ENCODE data around the gene RBMS3. TPM values are rescaled to one million over a fixed set of nuclear protein-coding genes. Genes with fewer than 3 reads are reported as not detected.

Gene RBMS3
- total and polyA plus RNA-seq, 2 of the 13 experiments (the other 11 are each of a cell fraction or from before 2014, with no cell fraction given): not detected

DNA sequence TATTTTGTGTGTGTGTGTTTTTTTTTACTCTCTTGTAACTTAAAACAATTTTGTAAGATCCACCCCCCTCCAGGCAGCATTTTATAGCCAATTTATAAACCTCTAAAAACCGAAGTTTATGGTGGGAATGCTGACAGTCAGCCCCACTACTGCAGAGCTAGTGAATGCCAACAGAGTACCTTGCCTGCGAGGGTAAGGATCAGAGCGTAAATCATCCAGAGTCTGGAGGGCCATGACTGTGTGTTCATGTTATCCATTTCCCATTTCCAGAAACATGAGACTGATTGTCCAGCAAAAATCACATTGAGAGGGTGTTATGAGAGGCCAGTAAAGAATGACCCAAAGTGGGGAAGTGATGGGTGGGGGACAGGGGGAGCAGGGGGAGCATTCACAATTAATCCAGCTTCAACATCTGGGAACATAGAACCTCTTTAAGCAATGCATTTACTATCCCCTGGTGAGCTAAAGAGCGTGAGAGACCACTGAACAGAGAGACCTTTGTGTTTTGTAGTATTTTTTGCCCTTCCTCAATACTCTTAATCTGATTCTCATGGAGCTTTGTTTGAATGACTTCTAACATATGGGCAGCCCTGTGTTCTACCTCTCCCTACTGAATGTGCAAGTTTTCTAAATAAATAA lies 464.5 kb downstream of the RBMS3 start (continued):
- TF ChIP-seq, protein P1, sequence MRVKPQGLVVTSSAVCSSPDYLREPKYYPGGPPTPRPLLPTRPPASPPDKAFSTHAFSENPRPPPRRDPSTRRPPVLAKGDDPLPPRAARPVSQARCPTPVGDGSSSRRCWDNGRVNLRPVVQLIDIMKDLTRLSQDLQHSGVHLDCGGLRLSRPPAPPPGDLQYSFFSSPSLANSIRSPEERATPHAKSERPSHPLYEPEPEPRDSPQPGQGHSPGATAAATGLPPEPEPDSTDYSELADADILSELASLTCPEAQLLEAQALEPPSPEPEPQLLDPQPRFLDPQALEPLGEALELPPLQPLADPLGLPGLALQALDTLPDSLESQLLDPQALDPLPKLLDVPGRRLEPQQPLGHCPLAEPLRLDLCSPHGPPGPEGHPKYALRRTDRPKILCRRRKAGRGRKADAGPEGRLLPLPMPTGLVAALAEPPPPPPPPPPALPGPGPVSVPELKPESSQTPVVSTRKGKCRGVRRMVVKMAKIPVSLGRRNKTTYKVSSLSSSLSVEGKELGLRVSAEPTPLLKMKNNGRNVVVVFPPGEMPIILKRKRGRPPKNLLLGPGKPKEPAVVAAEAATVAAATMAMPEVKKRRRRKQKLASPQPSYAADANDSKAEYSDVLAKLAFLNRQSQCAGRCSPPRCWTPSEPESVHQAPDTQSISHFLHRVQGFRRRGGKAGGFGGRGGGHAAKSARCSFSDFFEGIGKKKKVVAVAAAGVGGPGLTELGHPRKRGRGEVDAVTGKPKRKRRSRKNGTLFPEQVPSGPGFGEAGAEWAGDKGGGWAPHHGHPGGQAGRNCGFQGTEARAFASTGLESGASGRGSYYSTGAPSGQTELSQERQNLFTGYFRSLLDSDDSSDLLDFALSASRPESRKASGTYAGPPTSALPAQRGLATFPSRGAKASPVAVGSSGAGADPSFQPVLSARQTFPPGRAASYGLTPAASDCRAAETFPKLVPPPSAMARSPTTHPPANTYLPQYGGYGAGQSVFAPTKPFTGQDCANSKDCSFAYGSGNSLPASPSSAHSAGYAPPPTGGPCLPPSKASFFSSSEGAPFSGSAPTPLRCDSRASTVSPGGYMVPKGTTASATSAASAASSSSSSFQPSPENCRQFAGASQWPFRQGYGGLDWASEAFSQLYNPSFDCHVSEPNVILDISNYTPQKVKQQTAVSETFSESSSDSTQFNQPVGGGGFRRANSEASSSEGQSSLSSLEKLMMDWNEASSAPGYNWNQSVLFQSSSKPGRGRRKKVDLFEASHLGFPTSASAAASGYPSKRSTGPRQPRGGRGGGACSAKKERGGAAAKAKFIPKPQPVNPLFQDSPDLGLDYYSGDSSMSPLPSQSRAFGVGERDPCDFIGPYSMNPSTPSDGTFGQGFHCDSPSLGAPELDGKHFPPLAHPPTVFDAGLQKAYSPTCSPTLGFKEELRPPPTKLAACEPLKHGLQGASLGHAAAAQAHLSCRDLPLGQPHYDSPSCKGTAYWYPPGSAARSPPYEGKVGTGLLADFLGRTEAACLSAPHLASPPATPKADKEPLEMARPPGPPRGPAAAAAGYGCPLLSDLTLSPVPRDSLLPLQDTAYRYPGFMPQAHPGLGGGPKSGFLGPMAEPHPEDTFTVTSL (CRISPR knock-in tag; IDR thresholded peaks at IDR 0.05; ENCODE audit: borderline replicate concordance): no peak
- TF ChIP-seq ZNF569 (CRISPR knock-in tag; IDR thresholded peaks at IDR 0.05; ENCODE audit: borderline replicate concordance): no peak

DNA sequence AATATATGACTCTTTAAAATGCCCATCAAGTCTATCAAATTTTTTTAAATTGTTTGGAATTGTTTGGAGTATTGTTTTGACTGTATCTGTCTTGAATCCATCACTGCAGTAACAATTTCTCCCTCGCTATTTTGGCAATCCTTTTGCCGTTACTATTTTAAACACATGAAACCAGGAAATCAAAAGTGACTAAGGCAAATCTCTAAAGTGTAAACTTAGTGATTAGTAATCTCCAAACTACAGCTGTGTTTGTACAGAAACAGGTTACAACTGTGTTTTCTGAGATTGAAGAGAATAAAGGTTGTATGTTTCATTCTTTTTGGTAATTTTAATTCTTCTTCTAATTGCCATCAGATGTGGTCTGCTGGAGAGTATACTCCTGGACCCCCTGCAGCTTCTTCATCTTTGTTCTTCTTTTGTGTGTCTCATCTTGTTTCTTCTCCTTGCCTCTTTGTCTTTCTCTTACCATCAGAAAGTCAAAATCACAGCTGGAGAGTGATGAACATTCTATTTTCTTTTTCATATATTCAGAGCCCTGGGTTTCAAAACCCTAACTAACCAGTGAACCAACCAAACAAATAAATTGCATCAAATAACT lies 465.4 kb downstream of the RBMS3 start:
- Histone ChIP-seq H3K27me3 (ENCODE audit: control insufficient read depth in 1 of 2, insufficient read depth in 2 of 2, low read length in 2 of 2) (no peaks in the 10 kb centered on the region), H3K4me2 (ENCODE audit: low read depth, low read length) (no peak overlapping the region), H3K4me1 (ENCODE audit: insufficient read depth, low read length) (no peaks in the 10 kb centered on the region), H3K36me3 (replicated peaks in 1 of 2; ENCODE audit: control insufficient read depth in 1 of 2, insufficient read depth in 2 of 2, low read length in 2 of 2) (no peaks in the 10 kb centered on the region), H2AFZ (ENCODE audit: low read length) (no peak overlapping the region), H3K9ac (ENCODE audit: insufficient read depth, low read depth, low read length) (no peak overlapping the region), H3K79me2 (ENCODE audit: insufficient read depth, low read length) (no peaks in the 10 kb centered on the region), H3K27ac (ENCODE audit: extremely low read length, insufficient read depth, low read length) (no peak overlapping the region), H4K20me1 (ENCODE audit: insufficient read depth, low read length) (no peaks in the 10 kb centered on the region), H3K9me3 (ENCODE audit: low read length) (no peaks in the 10 kb centered on the region), H3K4me3 (replicated peaks in 1 of 3; ENCODE audit: insufficient read depth in 1 of 3, low read depth in 2 of 3, low read length in 3 of 3) (no peak overlapping the region)
- DNase-seq (ENCODE audit: low spot score) (no peak), FAIRE-seq (no peak), ATAC-seq (no peak)
- POLR2A ChIA-PET: no interaction called here
- intact Hi-C loops (cut with micrococcal nuclease; ENCODE audit: unreplicated experiment): no loop called here
- 21% methylated on average over 2 of the region's 2 CpGs for WGBS (ENCODE audit: low lambda C conversion rate)
- CTCF ChIA-PET (ENCODE audit: low intra/inter-chr PET ratio, low total read pairs): no interaction called here
- in situ Hi-C loops (cut with HindIII; ENCODE audit: extremely low pct_ligation_motif_present, low pct_unique_long_range_greater_than_20kb): no loop called here
- no TSS peak for BruUV-seq (replicated peaks)
- TF ChIP-seq KLF12 (CRISPR knock-in tag; IDR thresholded peaks at IDR 0.05; ENCODE audit: borderline replicate concordance): no peak
- TF ChIP-seq, protein P2, sequence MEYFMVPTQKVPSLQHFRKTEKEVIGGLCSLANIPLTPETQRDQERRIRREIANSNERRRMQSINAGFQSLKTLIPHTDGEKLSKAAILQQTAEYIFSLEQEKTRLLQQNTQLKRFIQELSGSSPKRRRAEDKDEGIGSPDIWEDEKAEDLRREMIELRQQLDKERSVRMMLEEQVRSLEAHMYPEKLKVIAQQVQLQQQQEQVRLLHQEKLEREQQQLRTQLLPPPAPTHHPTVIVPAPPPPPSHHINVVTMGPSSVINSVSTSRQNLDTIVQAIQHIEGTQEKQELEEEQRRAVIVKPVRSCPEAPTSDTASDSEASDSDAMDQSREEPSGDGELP (IDR thresholded peaks at IDR 0.05; ENCODE audit: borderline replicate concordance, low read depth): no peak
- no peak for TF ChIP-seq TOPORS (CRISPR knock-in tag; IDR thresholded peaks at IDR 0.05)
- TF ChIP-seq, protein P3, sequence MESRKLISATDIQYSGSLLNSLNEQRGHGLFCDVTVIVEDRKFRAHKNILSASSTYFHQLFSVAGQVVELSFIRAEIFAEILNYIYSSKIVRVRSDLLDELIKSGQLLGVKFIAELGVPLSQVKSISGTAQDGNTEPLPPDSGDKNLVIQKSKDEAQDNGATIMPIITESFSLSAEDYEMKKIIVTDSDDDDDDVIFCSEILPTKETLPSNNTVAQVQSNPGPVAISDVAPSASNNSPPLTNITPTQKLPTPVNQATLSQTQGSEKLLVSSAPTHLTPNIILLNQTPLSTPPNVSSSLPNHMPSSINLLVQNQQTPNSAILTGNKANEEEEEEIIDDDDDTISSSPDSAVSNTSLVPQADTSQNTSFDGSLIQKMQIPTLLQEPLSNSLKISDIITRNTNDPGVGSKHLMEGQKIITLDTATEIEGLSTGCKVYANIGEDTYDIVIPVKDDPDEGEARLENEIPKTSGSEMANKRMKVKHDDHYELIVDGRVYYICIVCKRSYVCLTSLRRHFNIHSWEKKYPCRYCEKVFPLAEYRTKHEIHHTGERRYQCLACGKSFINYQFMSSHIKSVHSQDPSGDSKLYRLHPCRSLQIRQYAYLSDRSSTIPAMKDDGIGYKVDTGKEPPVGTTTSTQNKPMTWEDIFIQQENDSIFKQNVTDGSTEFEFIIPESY (CRISPR knock-in tag; IDR thresholded peaks at IDR 0.05): no peak
- TF ChIP-seq CCAR2 (optimal IDR thresholded peaks at IDR 0.05; ENCODE audit: low read depth, low read length): no peak
- TF ChIP-seq GTF2F1 (IDR thresholded peaks at IDR 0.05; ENCODE audit: low read length): no peak
- TF ChIP-seq, protein P4, sequence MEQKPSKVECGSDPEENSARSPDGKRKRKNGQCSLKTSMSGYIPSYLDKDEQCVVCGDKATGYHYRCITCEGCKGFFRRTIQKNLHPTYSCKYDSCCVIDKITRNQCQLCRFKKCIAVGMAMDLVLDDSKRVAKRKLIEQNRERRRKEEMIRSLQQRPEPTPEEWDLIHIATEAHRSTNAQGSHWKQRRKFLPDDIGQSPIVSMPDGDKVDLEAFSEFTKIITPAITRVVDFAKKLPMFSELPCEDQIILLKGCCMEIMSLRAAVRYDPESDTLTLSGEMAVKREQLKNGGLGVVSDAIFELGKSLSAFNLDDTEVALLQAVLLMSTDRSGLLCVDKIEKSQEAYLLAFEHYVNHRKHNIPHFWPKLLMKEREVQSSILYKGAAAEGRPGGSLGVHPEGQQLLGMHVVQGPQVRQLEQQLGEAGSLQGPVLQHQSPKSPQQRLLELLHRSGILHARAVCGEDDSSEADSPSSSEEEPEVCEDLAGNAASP (CRISPR knock-in tag; IDR thresholded peaks at IDR 0.05; ENCODE audit: borderline replicate concordance): no peak
- TF ChIP-seq ZFAT (CRISPR knock-in tag; conservative IDR thresholded peaks at IDR 0.05): no peak
- no peak for TF ChIP-seq SP2 (CRISPR knock-in tag; IDR thresholded peaks at IDR 0.05)
- TF ChIP-seq IKZF1 (IDR thresholded peaks at IDR 0.05): no peak
